ENCODE measurements around the gene SLX9. TPM values are rescaled to one million over a fixed set of nuclear protein-coding genes. Genes with fewer than 3 reads are reported as not detected.

Gene SLX9
- polyA plus RNA-seq, 1 donor from 2014 or later: 15.4 TPM

- Histone ChIP-seq H3K4me3 (ENCODE audit: low read length) (peak overlapping the region; percentile 49), H3K4me2 (ENCODE audit: low read length) (no peak overlapping the region), H3K27me3 (ENCODE audit: insufficient read depth, low read depth, low read length) (peaks cover 68% of the 10 kb centered on the region), H3K36me3 (ENCODE audit: insufficient read depth, low read length) (no peaks in the 10 kb centered on the region), H3K9me2 (ENCODE audit: insufficient read depth, low read length) (no peaks in the 10 kb centered on the region), H4K20me1 (ENCODE audit: insufficient read depth) (no peaks in the 10 kb centered on the region), H3K9me3 (ENCODE audit: low read length) (no peaks in the 10 kb centered on the region), H3K27ac (ENCODE audit: low read length) (no peak overlapping the region), H2AFZ (ENCODE audit: low read depth, low read length) (no peak overlapping the region), H3F3A (ENCODE audit: insufficient read depth, low read length, poor library complexity, severe bottlenecking) (no peaks in the 10 kb centered on the region), H3K79me2 (replicated peaks; ENCODE audit: insufficient read depth, low read length) (no peaks in the 10 kb centered on the region), H3K9ac (ENCODE audit: low read length) (no peak overlapping the region)
- TF ChIP-seq SMC3 (conservative IDR thresholded peaks at IDR 0.05; ENCODE audit: poor library complexity) (no peak), EP300 (conservative IDR thresholded peaks at IDR 0.05; ENCODE audit: poor library complexity, severe bottlenecking) (no peak), CTCF (IDR thresholded peaks at IDR 0.05; ENCODE audit: poor library complexity, severe bottlenecking) (no peak), POLR2AphosphoS5 (IDR thresholded peaks at IDR 0.05) (no peak), RAD21 (conservative IDR thresholded peaks at IDR 0.05) (peak; percentile 23)
These were observed 7.2 kb upstream of the SLX9 start for GRCh38 chr21:44932408-44933181.

GRCh38 chr21:44933199-44933917 is 6.5 kb upstream of the SLX9 start:
- Histone ChIP-seq H3K9me3 (ENCODE audit: low read length) (no peaks in the 10 kb centered on the region), H3K36me3 (ENCODE audit: insufficient read depth, low read length) (no peaks in the 10 kb centered on the region), H3K4me3 (ENCODE audit: low read length) (no peak overlapping the region), H3K4me2 (ENCODE audit: low read length) (no peak overlapping the region), H2AFZ (ENCODE audit: low read depth, low read length) (no peak overlapping the region), H3K9me2 (ENCODE audit: insufficient read depth, low read length) (no peaks in the 10 kb centered on the region), H3K27me3 (ENCODE audit: insufficient read depth, low read depth, low read length) (peaks cover 60% of the 10 kb centered on the region), H3K9ac (ENCODE audit: low read length) (no peak overlapping the region), H3F3A (ENCODE audit: insufficient read depth, low read length, poor library complexity, severe bottlenecking) (no peaks in the 10 kb centered on the region), H3K27ac (ENCODE audit: low read length) (no peak overlapping the region), H4K20me1 (ENCODE audit: insufficient read depth) (no peaks in the 10 kb centered on the region), H3K79me2 (replicated peaks; ENCODE audit: insufficient read depth, low read length) (no peaks in the 10 kb centered on the region)
- TF ChIP-seq EP300 (conservative IDR thresholded peaks at IDR 0.05; ENCODE audit: poor library complexity, severe bottlenecking): no peak

GRCh38 chr21:44933918-44934260 is 5.9 kb upstream of the SLX9 start:
- H3K9ac ChIP-seq (ENCODE audit: low read length): no peak overlapping the region
- TF ChIP-seq SMC3 (conservative IDR thresholded peaks at IDR 0.05; ENCODE audit: poor library complexity): no peak
- no peak for TF ChIP-seq REST (IDR thresholded peaks at IDR 0.05; ENCODE audit: borderline replicate concordance)
- no peak for TF ChIP-seq RAD21 (conservative IDR thresholded peaks at IDR 0.05)
- no peak for TF ChIP-seq MXI1 (conservative IDR thresholded peaks at IDR 0.05; ENCODE audit: poor library complexity, severe bottlenecking)
- no peak for TF ChIP-seq TAF1 (IDR thresholded peaks at IDR 0.05; ENCODE audit: low read depth)
- TF ChIP-seq CTCF (IDR thresholded peaks at IDR 0.05; ENCODE audit: poor library complexity, severe bottlenecking): no peak
- no peak for TF ChIP-seq EP300 (conservative IDR thresholded peaks at IDR 0.05; ENCODE audit: poor library complexity, severe bottlenecking)
- no peak overlapping the region for H3K4me3 ChIP-seq (ENCODE audit: low read length)
- H3K79me2 ChIP-seq (replicated peaks; ENCODE audit: insufficient read depth, low read length): no peaks in the 10 kb centered on the region
- no peaks in the 10 kb centered on the region for H3K36me3 ChIP-seq (ENCODE audit: insufficient read depth, low read length)
- H3K9me3 ChIP-seq (ENCODE audit: low read length): no peaks in the 10 kb centered on the region
- no peaks in the 10 kb centered on the region for H3K9me2 ChIP-seq (ENCODE audit: insufficient read depth, low read length)
- H3K4me2 ChIP-seq (ENCODE audit: low read length): no peak overlapping the region
- H2AFZ ChIP-seq (ENCODE audit: low read depth, low read length): no peak overlapping the region
- H3K27me3 ChIP-seq (ENCODE audit: insufficient read depth, low read depth, low read length): peaks cover 57% of the 10 kb centered on the region
- H3K27ac ChIP-seq (ENCODE audit: low read length): no peak overlapping the region
- H3F3A ChIP-seq (ENCODE audit: insufficient read depth, low read length, poor library complexity, severe bottlenecking): no peaks in the 10 kb centered on the region
- H4K20me1 ChIP-seq (ENCODE audit: insufficient read depth): no peaks in the 10 kb centered on the region
